UCSD-AML1 (cell line): ENCODE measurements around the gene ITGB1.
"Not testable (repeated sequence)": the region's sequence is repeated elsewhere in the genome, so short reads cannot be mapped to it uniquely, and the experiment has no call there.

Source experiments
- DNase-seq: peaks from one replicate; lab custom pipeline; 2025; ENCODE audit not compliant: unreplicated experiment; lab: John Stamatoyannopoulos, UW

The ITGB1 gene

DNA sequence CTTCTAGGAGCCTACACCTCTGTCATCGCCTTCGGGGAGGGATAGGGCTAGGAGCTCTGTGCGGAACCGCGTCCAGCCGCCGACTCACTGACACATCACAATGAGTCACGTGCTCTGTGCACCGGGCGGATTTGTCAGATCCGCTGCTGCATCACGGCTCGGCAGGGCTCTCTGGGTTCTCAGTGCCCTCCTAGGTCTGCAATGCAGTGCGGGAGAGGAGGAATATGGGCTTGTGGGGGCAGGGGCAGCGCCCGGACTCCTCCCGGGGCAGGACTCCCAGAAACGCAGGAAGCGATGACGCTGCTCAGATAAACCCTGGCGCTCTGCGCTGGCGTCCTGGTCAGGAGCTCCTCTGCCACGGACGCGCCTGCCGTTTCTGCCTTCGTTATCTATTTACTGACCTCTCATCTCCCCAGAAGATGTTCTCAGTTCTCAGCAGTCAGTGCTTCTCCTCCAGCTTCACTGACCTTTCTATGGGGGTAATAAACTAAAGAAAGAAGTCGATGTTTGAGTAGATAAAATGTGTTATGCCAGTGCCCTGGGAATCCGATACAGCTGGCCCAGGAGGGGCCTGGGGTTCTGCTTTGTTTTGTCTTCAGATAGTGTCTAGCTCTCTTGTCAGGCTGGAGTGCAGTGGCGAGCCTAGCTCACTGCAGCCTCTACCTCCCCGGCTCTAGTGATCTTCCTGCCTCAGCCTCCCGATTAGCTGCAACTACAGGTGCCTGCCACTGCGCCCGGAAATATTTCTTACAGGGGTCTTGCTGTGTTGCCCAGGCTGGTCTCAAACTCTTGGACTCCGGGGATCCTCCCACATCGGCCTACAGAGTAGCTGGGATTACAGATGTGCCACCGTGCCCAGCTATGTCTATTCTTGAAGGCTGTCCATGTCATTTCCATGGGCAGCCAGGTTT lies 22.8 kb upstream of the ITGB1 start:
- peak; percentile 85 for DNase-seq

DNA sequence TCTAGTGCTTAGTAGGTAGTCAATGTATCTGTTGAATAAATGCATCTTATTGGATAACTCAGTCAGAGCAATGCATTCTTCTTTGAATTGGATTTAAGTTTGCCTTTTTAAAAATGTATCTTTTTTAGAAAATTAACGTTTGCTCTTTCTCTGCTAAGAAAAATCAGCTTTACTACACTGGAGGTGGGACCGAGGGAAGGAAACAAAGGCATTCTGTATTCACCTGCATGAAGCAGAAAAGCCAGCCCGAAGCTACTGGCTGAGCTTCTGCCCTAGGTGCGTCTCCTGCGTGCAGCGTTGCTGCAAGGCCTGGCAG lies 22.2 kb upstream of the ITGB1 start:
- DNase-seq = no peak

DNA sequence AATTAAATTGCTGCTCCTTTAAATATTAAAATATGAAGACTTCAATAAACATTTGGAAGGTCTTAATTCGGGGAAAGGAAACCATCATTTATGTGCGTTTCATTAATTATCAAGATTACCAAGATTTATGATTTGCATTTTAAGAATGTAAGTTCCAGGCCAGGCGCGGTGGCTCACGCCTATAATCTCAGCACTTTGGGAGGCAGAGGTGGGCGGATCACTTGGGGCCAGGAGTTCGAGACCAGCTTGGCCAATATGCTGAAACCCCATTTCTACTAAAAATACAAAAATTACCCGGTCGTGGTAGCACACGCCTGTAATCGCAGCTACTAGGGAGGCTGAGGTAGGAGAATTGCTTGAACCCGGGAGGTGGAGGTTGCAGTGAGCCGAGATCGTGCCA lies 21.7 kb upstream of the ITGB1 start:
- not testable (repeated sequence) for DNase-seq

DNA sequence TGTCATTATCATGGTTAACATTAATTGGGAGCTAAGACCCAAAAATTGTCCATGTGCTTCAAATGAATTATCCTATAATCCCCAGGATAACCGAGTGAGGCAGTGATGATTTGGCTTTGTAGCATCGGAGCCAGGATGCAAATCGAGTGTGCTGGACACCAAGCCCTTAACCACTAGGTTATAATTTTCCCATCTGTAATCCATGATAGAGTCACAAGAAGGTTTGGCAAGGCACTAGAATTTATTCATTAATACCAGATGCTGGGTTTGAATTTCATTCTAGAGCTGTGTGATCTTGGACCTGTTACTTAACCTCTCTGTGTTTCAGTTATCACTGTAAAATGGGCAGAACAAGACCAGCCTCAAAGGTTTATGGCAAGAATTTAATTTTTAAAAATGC lies 21.0 kb upstream of the ITGB1 start:
- DNase-seq = no peak

DNA sequence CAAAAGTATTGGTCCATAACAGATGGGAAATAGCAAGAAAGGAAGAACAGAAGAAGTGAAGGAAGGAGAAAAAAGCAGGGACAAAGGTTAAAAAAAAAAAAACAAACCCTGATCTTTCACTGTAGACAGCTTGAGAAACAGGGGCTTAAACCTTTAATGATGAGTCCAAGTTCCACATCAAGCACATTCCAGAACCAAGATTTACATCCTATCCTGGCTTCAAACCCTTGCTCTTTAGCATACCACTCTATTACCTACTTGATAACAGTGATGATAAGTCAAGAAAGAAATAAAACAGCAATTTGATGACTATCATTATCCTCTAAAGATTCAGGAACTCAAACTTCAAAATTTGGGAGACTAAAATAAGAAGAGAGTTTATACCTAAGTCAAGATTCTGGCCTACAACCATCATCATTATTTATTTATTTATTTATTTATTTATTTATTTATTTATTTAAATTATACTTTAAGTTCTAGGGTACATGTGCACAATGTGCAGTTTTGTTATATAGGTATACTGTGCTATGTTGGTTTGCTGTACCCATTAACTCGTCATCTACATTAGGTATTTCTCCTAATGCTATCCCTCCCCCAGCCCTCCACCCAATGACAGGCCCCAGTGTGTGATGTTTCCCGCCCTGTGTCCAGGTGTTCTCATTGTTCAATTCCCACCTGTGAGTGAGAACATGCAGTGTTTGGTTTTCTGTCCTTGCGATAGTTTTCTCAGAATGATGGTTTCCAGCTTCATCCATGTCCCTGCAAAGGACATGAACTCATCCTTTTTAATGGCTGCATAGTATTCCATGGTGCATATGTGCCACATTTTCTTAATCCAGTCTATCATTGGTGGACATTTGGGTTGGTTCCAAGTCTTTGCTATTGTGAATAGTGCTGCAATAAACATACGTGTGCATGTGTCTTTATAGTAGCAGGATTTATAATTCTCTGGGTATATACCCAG lies 20.1 kb upstream of the ITGB1 start:
- not testable (repeated sequence) for DNase-seq

DNA sequence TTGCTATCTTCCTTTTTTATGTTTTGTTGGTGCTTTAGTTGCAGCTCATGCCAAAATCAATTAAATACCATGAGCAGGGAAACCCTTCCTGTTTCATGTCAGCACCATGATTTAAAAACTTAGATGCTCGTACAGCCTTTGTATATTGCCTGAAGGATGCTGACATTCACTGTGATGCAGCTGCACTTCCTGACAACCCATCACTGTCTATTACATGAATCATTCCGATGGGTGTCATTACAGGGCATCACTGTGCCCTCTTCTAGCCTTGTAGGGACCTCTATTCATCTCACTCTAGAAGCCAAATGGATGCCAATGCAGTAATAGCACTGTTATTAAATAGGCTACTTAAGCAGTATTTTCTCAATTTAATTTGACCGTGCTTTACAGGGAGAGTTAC lies 18.3 kb upstream of the ITGB1 start:
- DNase-seq = no peak

DNA sequence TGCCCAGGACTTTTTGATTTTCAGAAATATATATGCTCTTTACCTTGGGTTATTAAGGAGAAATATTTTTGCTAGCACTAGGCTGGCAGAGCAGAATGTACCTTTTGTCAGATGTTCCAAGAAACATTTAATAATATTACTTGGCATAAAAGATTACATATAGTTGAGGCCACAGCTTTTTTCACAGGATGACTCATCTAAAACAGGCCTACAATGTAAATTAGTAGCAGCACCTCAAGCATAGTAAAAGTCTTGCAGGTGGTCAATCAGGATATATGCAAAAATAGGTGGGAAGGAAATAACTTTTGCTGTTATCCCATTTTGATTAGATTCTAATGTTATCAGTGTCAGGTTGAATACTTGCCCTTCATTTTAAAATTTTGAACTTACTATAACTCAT lies 14.9 kb upstream of the ITGB1 start:
- no peak for DNase-seq

DNA sequence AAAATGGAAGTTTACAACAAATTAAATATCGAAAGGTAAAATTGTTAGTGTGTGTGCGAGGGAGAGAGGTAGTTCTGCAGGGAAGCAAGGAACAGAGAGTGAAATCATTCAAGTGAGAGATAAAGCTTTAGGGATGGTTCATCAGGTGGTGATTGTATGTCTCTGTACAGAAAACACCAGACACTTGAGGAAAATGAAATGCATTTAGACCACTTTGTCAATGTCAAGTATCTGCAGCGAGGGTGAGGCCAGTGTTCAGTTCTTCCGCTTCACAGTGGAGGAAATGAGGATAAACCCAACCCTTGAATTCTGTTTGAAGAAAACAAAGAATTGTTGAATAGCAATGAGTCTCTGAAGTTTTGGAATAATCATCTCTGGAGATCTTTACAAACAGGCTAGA lies 14.4 kb upstream of the ITGB1 start:
- no peak for DNase-seq

DNA sequence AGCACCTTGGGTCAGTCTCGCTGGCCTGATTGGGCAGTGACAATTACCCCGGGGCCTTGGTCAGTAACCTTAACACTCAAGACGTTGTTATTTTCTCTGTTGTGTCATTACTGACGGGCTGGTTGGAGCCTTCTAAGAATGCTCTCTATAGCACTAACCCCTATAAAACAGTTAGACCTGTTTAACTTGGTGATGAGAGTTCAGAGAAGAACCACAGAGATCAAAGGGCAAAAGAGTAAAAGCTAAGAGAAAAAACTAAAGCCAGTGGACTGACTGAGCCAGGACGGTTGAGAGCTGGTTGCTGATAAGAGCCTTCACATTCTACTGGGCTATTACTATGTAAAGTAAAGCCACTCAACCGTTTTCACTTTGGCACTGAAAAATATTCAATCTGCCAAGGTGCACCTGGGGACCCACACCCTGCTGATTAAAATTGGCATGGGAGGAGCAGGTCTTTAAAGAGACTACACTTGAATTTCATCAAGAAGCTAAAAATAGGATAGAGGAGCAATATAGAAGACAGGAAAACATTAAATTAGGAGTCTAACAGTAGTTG lies 13.6 kb upstream of the ITGB1 start:
- DNase-seq = no peak

DNA sequence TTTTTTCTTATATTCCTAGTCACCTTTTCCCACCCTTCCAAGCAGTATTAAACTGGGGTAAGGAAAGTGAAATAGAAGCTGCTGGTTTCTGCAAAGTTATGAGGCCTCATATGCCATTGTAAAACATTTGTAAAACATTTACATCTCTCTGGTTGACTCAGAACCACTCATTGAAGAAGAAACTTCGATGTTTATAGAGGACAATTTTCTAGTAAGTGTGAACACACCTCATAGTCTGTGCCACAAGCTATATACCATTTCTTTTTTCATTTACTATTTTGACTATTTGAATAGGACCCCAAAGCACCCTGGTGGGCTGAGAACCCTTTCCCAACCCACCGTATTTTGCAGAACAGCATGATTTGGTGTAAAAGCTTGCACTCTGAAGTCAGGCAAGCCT lies 12.9 kb upstream of the ITGB1 start:
- no peak for DNase-seq

DNA sequence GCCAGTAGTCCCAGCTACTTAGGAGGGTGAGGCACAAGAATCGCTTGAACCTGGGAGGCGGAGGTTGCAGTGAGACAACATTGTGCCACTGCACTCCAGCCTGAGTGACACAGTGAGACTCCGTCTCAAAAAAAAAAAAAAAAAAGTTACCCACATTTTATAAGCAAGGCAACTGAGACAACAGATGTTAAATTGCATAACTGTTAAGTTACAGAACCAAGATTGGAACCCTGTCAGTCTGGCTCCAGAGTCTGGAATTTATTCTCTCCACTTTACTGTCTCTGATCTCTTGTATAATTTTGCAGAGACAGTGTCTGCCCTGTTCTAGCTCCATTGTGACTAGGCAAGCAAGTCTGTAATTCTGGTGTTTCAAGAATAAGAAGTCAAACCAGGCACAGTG lies 6.2 kb upstream of the ITGB1 start:
- no peak for DNase-seq

DNA sequence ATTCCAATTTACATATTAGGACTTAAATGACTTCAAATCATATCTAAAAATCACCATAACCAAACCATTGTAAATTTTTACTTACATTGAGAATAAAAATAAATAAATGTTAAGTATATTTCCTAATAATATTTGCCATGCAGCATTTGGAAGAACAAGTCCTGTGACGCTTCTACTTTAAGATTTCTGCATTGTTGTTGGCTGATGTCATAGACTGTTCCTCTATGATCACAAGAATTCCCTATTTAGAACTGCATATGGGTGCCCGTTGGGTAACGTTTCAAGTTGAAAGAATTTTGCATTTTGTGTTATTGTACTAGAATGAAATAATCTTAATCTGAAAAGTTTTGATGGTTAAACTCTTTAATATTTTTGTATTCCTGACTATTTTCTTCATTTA lies 5.1 kb upstream of the ITGB1 start:
- no peak for DNase-seq

DNA sequence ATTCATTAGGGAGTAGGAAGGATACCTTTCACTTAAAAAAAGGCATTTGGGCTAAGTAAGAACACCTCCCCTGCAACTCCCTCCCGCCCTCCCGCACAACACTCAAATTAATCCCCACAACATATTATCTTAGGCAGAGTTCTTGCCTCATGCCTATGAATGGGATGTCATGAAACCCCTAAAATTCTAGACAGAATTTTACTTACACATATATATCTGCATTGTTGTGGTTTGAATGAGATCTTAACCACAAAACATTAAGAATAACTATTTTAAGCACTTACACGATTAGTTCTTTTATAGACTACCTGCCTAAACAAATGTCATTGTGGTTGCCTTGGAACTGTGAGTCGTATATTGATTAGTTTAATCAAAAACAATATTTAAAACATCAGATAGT lies 4.5 kb upstream of the ITGB1 start:
- DNase-seq = no peak

DNA sequence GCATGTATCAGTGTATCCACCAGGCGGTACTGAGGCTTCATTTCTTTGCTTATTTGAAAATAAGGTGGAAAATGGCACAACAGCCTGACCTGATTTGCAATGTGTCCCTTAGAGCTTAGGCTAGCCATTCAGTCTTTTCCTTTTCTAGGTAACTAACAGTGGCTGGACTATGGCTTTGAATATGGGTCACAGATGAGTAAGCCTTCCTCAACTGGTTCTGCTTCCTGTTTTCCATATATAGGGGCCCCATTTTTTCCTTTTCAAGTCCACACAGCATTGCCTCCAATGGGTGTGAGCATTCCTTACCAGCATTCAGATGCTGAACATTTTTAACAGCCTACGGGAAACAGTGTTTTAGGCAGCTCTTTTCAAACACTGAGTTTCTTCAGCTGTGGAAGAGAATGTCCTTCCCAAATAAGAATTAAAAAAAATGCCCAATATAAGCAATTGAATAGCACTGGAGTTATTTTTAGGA lies 3.9 kb upstream of the ITGB1 start:
- DNase-seq = no peak

DNA sequence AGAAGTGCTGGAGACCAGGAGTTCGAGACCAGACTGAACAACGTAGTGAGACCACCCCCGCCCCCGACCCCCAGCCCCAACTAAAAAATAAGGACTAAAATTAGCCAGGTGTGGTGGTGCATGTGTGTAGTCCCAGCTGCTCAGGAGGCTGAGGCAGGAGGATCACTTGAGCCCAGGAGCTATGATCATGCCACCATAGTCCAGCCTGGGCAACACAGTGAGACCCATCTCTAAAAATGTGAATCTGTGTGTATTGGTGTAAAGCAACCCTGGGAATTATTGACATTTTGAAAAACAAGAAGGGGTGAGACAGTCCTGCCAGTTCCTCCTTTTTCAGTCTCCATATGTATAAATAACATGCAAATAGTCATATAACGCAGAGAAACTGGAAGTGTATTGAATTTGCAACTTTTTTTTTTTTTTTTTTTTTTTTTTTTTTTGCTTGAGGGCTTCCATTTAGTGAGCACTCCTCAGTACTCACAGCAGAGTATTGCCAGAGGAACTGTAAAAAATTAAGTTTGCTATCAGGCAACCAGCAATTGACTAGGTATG lies 3.4 kb upstream of the ITGB1 start:
- DNase-seq = no peak

DNA sequence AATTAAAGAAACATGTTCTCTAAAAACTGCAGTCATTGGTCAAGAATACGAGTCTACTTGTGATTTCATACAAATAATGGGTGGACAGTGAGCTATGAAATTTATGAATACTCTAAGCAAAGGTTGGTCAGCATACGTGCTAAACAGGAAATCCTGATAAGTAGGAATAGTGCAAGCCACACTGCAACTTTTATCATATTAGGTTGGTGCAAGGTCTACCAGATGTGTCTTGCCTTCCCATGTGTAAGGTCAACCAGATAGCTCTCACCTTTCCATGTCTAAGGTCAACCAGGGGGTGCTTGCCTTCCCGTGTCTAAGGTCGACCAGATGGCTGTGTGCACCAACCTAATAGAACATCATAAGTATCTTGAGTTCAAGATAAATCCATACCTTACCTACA lies 2.0 kb upstream of the ITGB1 start:
- no peak for DNase-seq

DNA sequence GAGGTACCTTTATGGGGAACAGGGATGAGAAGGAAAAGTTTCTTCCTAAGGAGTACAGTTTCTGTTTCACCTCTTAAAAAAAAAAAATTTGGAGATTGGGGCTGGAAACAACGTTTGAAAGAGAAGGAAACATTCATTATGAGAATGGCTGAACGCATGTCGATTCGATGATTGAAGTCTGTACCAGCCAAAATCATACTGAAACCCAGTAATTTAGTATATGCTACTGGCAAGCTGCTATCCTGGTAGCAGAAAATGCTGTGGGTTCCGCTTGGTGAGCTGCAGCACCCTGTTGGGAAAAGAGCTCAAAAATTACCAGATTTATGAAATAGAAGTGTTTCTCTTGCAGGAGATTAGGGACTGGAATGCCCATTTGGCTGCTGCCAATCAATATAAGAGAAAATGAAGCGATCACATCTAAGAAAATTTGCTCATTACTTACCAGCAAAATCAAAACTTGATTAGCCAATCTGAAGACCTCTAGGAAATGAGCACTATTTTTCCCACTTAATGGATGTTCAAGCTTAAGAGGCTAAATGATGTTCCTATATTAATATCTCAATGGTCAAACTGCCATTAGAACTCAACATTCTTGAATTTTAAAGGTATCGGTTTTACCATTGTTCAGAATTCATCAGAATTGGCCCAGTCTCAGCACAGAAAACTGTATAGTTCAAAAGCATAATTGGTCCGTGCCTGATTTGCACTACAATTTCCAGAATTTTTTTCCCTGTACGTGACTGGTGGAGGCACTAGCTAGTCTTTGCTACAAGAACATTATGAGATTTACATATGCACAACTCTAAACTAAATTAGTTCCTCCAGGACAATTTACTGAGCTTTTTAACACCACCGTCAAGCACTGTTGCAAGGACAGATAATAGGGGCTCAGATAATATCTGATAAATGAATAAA lies 1.2 kb upstream of the ITGB1 start:
- no peak for DNase-seq

DNA sequence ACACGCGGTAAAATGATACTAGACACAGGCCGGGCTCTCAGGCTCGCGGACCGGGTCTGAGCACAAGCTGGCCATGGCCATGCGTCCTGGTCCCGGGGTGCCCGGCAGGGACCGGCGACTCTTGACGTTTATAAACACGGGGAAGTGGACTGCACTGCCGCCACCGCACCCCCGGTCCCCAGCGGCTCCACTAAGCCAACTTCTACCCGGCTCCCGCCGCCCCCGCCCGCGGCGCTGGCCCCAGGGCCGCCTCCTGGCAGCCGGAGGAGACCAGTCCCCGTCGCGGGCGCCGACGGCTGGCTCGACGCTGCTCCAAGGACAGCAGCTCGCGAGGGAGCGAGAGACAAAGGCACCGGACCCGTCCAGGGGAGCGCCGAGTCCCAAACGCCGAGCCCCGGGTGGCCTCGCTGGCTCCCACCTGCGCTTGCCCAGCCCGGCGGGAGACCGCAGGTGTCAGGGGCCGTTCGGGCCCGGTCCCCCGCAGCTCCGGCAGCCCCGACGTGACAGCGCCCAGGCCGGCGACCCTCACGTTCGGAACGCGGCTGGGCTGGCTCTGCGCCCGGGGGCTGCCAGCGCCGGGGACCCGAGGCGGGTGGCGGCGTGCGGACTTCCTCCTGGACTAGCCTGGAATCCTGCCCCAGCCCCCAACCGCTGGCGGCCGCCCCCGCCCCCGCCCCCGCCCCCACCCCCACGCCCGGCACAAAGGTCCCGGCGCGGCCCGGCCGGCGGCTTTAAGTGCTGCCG lies 517 bp downstream of the ITGB1 start:
- peak; percentile 56 for DNase-seq

DNA sequence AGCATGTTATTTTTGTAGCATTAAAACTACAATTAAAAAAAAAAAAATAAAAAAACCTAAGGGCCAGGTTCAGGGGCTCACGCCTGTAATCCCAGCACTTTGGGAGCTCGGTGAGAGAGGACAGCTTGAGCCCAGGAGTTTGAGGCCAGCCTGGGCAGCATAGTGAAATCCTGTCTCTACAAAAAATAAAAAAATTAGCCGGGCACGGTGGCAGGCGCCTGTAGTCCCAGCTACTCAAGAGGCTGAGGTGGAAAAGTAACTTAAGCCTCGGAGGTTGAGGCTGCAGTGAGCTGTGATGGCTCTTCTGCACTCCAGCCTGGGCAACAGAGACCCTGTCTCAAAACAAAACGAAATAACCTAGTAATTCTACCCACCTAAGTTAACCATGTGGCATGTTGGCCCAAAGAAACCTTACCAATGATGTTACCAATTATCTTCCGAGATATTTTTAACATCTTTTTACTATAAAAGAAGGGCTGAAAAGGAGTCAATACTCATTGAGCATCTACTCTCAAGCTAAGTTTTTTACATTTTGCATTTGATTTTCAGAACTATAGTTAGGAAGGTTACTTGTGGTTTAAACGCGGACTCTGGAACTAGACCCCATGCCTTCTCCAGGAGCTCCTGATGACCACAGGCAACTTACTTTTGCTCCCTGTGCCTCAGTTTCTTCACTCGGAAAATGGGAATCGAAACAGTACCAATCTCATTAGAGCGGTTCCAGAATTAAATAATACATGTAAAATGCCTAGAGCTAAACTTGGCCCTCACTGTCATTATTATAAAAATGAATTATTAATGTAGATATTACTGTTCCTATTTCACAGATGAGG lies 1.4 kb downstream of the ITGB1 start:
- DNase-seq = no peak
